RCC 7860 (cell line): ENCODE measurements around the gene FRMPD4.
A peak's percentile ranks its signal among the peaks of the same experiment; 100 is the strongest.

Experiments
- DNase-seq: peaks from one replicate; pipeline ENCODE4 v3.0.0-alpha.2; 2015; ENCODE audit warnings: low spot score
- FAIRE-seq: peaks from 2 replicates; lab custom pipeline; 2012; peaks lifted over from hg19 to GRCh38; lab: Jason Lieb, UNC

Gene FRMPD4

DNA sequence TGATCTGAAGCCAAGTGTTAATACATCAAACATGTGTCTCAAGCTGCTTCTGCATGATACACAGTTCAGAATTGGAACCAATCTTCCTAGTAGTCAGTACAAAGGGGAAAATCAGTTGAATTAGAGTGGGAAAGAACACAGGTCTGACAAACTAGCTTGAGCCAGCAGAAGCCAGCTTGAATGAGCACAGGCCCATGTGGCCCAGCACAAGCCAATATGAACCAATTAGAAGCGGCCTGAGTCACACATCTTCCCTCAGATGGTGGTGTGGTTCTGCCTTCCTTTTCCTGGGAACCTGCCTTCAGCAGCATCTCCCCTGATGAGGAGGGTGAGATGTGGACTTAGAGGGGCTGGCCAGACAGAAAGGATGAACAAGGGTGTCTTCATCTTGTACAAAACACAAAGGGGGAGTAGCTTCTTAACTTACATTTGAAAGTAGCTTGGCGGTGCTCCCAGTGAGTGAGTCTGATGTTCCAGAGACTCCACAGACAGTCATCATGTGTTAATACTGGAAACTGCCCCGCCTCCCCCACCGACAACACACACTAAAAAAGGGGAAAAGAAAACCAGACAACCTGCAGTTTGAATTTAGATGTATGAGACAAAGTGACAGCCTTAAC is 72.0 kb downstream of the FRMPD4 start:
- DNase-seq (peak; percentile 35), FAIRE-seq (no peak)

DNA sequence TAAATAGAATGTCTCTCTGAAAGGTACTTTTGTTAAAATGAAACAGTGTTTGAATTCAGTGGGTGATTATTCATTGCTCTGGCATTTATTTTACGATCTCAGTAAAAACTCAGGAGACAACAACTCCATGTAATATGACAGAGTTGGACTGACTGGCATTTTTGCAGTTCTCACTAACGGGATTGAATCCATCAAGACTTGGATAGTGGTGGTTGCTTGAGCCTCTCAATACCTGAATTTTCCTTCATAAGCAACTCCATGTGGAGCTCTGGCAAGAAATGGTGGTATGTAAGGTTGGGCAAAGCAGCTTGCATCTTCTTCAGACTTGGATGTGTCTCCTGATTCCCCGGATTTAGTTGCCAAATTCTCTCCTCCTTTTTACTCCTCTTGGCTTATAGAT is 72.7 kb downstream of the FRMPD4 start:
- DNase-seq (peak; percentile 9), FAIRE-seq (peak; percentile 23)

DNA sequence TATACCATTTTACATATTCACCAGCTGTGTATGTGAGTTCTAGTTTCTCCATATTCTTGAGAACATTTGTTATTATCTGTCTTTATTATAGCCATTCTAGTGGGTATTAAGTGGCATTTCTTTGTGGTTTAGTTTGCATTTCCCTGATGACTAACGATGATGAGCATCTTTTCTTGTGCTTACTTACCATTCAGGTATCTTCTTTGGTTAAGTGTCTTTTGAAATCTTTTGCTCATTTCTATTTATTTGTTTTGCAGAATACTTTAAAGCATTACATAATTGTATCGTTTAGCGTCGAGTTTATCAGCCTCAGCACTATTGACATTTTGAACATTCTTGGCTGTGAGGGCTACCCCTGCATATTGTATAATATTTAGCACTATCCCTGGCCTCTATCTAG is 85.4 kb downstream of the FRMPD4 start:
- FAIRE-seq (no peak), DNase-seq (no peak)

DNA sequence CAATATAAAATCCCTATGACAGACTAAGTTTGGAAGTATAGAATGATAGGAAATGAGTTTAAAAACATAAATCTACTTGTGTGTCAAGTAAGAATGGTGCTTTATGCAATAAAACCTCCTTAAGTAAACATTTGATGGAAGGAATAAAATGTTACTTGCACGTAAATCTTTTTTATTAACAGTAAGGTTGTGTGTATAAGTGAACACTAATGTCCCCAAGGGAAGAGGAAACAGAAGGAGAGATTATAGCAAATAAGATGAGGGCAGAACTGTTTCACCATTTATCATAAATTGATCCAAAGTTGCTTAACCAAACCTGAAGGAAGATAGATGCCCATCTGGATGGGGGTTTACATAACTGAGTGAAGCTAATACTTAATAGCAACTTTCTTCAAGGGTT is 86.8 kb downstream of the FRMPD4 start:
- DNase-seq (no peak), FAIRE-seq (no peak)

DNA sequence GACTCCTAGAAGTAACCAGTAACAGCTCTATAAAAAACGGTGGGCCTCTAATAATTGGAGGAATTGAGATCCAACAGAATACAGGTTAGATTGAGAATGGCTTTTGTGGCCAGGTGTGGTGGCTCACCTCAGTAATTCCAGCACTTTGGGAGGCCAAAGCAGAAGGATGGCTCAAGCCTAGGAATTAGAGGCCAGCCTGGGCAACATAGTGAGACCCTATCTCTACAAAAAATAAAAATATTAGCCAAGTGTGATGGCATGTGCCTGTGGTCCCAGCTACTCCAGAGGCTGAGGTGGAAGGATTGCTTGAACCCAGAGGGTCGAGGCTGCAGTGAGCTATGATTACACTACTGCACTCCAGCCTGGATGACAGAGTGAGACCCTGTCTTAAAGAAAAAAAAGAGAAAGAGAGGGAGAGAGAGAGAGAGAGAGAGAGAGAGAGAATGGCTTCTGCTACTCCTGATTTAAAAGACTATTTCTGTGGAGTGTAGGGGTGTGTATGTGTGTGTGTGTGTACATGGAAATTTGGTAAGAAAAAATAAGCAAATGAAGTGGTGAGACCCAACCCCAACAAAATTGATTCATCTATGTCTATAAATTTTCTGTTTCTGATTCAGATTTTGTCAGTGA is 89.3 kb downstream of the FRMPD4 start:
- FAIRE-seq (no peak), DNase-seq (no peak)

DNA sequence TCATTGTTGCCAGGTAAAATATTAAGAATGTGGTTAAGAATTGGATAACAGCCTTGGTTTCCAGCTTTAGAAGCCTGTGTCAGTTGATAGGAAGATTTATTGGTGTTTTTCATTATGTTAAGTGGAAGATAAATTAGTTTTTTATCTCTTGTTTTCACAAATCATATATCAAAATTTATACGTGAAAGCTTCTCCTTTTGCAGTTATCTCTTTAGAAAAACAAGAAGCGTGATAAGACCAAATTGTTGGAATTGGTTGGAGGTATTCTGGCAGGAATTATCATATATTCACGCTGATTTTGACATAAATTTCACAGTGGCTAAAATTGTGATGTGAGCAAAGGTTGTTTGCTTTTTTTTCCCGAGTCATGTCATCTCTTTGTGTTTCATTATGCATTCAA is 90.6 kb downstream of the FRMPD4 start:
- FAIRE-seq, result no peak

GRCh38 chrX:12229986-12230385 is 91.7 kb downstream of the FRMPD4 start:
- no peak for FAIRE-seq

More for the DNA sequence above, 90.6 kb downstream of the FRMPD4 start:
- no peak for DNase-seq

GRCh38 chrX:12234534-12235329 is 96.5 kb downstream of the FRMPD4 start:
- FAIRE-seq (no peak), DNase-seq (no peak)

More at GRCh38 chrX:12229986-12230385, 91.7 kb downstream of the FRMPD4 start:
- no peak for DNase-seq

GRCh38 chrX:12236156-12236555 is 97.9 kb downstream of the FRMPD4 start:
- FAIRE-seq (no peak), DNase-seq (no peak)

DNA sequence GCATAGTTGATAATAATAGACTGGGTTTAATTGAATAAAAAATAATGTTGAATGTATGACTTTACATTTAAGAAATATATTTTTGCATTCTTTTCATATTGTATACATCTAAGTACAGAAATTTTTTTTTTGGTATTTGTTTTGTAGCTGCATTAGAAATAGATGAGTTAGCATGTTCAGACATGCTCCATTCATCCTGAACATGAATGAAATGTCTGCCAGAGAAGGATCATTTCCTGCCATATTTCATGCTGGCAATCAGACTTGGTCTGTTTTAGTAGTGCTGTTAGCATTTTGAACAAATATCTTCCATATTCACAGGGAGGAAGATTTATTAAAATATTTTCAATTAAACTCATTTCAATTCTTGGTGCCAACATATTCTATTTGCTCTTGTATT is 98.9 kb downstream of the FRMPD4 start:
- no peak for FAIRE-seq
- DNase-seq, result no peak

DNA sequence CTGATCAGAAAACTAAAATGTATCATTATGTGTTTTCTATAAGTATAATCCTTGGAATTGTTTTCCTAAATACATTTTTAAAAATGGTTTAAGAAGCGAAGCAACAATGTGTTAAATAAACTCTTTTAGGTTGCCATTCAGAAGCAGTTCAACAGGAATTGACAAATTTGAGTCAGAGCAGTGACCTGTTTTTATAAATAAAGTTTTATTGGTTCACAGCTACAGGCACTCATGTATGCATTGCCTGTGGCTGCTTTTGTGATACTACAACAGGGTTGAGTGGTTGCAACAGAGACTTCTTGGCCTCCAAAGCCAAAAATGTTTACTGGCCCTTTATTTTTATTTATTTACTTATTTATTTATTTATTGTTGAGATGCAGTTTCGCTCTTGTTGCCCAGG is 99.5 kb downstream of the FRMPD4 start:
- DNase-seq, result no peak
- no peak for FAIRE-seq

DNA sequence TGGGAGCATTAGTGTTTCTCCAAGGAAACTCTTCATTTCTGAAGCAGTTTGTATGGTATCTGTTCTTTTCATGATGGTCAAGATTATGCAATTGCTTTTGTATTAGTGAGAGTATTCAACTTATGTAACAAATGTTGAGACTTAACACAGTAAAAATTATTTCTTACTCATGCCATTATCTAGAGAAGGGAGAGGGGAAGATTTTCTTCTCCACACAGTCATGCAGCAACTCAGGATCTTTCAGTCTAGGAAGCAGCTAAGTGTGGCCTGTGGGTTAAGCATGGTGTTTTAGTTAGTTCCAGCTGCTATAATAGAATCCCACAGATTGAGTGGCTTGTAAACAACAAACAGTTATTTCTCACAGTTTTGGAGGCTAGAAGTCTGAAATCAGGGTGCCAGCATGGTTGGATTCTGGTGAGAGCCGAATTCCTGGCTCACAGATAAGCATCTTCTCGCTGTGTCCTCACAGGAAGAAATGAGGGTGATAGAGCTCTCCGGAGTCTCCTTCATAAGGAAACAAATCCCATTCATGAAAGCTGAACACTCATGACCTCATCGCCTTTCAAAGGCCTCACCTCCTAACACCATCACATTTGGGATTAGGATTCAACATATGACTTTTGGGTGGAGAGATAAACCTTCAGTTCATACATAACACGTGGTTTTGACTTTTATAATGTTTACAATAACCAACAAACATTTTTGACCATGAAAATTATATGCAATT is 101.2 kb downstream of the FRMPD4 start:
- FAIRE-seq (no peak), DNase-seq (no peak)

DNA sequence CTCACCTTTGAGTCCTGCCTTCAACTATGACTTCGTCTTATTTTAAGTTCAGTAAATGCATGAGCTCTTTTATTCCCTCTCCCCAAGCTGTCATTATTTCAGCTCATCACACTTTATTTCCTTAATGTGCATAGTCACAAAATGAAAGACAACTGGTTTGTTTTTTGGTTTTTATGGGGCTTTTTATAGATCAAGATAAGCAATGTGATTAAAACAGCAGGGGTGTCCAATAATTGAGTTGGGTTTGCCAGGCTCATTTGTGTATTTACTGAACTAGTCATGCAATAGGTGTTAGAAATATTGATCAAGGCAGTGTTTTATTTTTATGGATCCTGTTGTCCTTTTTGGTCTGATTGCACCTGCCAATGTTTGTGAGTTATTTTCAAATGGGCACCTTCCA is 102.2 kb downstream of the FRMPD4 start:
- DNase-seq (no peak), FAIRE-seq (no peak)

- DNase-seq (no peak), FAIRE-seq (no peak)
Measured at GRCh38 chrX:12241026-12241425, 102.8 kb downstream of the FRMPD4 start.

GRCh38 chrX:12245650-12246645 is 107.7 kb downstream of the FRMPD4 start:
- no peak for FAIRE-seq
- no peak for DNase-seq

GRCh38 chrX:12249997-12250396 is 111.7 kb downstream of the FRMPD4 start:
- FAIRE-seq, result no peak
- DNase-seq, result no peak

- DNase-seq (peak; percentile 8), FAIRE-seq (no peak)
Measured at GRCh38 chrX:12263211-12263610, 124.9 kb downstream of the FRMPD4 start.

GRCh38 chrX:12269484-12269883 is 131.2 kb downstream of the FRMPD4 start:
- no peak for FAIRE-seq

DNA sequence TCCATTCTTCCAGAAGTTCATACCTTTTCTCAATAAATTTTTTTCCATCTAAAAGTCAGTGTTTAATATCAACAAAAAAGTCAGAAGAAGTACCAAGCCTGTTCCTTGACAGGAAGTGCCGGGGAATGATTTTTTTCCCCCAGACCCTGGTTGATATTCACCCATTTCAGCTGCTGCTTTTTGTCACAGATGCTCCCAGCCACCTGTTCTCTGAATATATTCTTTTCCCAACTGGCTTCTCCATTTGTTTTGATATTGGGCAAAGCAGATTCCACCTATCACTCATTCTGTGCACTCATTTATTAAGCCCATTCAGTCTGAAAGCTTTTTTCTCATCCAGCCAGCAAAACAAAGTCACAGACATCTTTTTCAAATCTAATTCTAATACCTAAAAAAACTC is 139.9 kb downstream of the FRMPD4 start:
- FAIRE-seq (no peak), DNase-seq (no peak)

More at GRCh38 chrX:12269484-12269883, 131.2 kb downstream of the FRMPD4 start:
- DNase-seq, result no peak

GRCh38 chrX:12282991-12283390 is 144.7 kb downstream of the FRMPD4 start:
- no peak for FAIRE-seq
- DNase-seq, result no peak
